Choroid plexus epithelial cell (primary cell): ENCODE measurements around the gene PHF21B.

Experiments
- DNase-seq: peaks from one replicate; pipeline ENCODE4 v3.0.0-alpha.2; 2010; ENCODE audit warnings: low read depth
- H3K4me3 ChIP-seq: 2 replicates; pipeline ENCODE4 v1.5.1; 2011; ENCODE audit warnings: low read depth, mild to moderate bottlenecking, control low read depth, low read length, moderate library complexity
- CTCF ChIP-seq: conservative IDR thresholded peaks from 2 replicates; pipeline ENCODE4 v1.5.1; 2011; ENCODE audit warnings: low read depth, mild to moderate bottlenecking, control low read depth, inconsistent platforms, low read length, moderate library complexity

PHF21B gene

GRCh38 chr22:45019861-45020655 lies 10.3 kb upstream of the PHF21B start:
- no peak for DNase-seq

GRCh38 chr22:45014654-45015053 lies 4.8 kb upstream of the PHF21B start:
- DNase-seq, result no peak
- TF ChIP-seq CTCF, result no peak
- no peak overlapping the region for H3K4me3 ChIP-seq

More at GRCh38 chr22:45019861-45020655, 10.3 kb upstream of the PHF21B start:
- no peak for TF ChIP-seq CTCF
- no peak overlapping the region for H3K4me3 ChIP-seq

GRCh38 chr22:45013138-45013537 lies 3.3 kb upstream of the PHF21B start:
- H3K4me3 ChIP-seq, result no peak overlapping the region
- DNase-seq, result no peak
- TF ChIP-seq CTCF, result no peak

GRCh38 chr22:45010532-45010900 lies 711 bp upstream of the PHF21B start:
- TF ChIP-seq CTCF, result no peak
- no peak for DNase-seq
- no peak overlapping the region for H3K4me3 ChIP-seq

GRCh38 chr22:45008751-45009605 lies 827 bp downstream of the PHF21B start:
- peak; percentile 9 for DNase-seq
- no peak overlapping the region for H3K4me3 ChIP-seq
- TF ChIP-seq CTCF, result no peak

- H3K4me3 ChIP-seq, result no peak overlapping the region
- TF ChIP-seq CTCF, result no peak
- DNase-seq, result no peak
Observed at GRCh38 chr22:45008186-45008681, 1.6 kb downstream of the PHF21B start.
